Measurements from ENCODE around the gene DAPK3.

Gene DAPK3

GRCh38 chr19:3985643-3986259 lies 14.9 kb upstream of the DAPK3 start:
- Histone ChIP-seq H3K36me3 (replicated peaks; ENCODE audit: low read depth, low read length) (peaks cover 44% of the 10 kb centered on the region), H3K79me2 (ENCODE audit: low read length) (peaks cover 49% of the 10 kb centered on the region), H3K4me1 (ENCODE audit: low read length) (peaks cover 33% of the 10 kb centered on the region), H4K20me1 (ENCODE audit: insufficient read depth, low read length) (peaks cover 44% of the 10 kb centered on the region), H3K9ac (ENCODE audit: low read length) (peak overlapping the region; percentile 63), H2AFZ (ENCODE audit: low read depth, low read length) (peak overlapping the region; percentile 93), H3K9me3 (ENCODE audit: insufficient read depth, low read length) (no peaks in the 10 kb centered on the region), H3K4me2 (ENCODE audit: low read length) (peak overlapping the region; percentile 98), H3K4me3 (ENCODE audit: low read length) (peak overlapping the region; percentile 90), H3K27me3 (ENCODE audit: low read depth, low read length) (no peaks in the 10 kb centered on the region), H3K27ac (ENCODE audit: low read length) (peak overlapping the region; percentile 82)
- no peak for TF ChIP-seq CTCF (IDR thresholded peaks at IDR 0.05; ENCODE audit: low read depth, low read length)
- no peak for TF ChIP-seq EZH2phosphoT487 (IDR thresholded peaks at IDR 0.05; ENCODE audit: low read depth)

- Histone ChIP-seq H3K27me3 (ENCODE audit: low read depth, low read length) (no peaks in the 10 kb centered on the region), H4K20me1 (ENCODE audit: insufficient read depth, low read length) (peaks cover 51% of the 10 kb centered on the region), H3K4me3 (ENCODE audit: low read length) (peak within 1 kb of the TSS; percentile 90), H3K9me3 (ENCODE audit: insufficient read depth, low read length) (no peaks in the 10 kb centered on the region), H3K79me2 (ENCODE audit: low read length) (peaks cover 56% of the 10 kb centered on the region), H3K4me1 (ENCODE audit: low read length) (peaks cover 33% of the 10 kb centered on the region), H3K4me2 (ENCODE audit: low read length) (peak within 1 kb of the TSS; percentile 98), H2AFZ (ENCODE audit: low read depth, low read length) (peak within 1 kb of the TSS; percentile 93), H3K9ac (ENCODE audit: low read length) (peak within 1 kb of the TSS; percentile 95), H3K36me3 (replicated peaks; ENCODE audit: low read depth, low read length) (peaks cover 50% of the 10 kb centered on the region), H3K27ac (ENCODE audit: low read length) (peak within 1 kb of the TSS; percentile 82)
- TF ChIP-seq EZH2phosphoT487 (IDR thresholded peaks at IDR 0.05; ENCODE audit: low read depth) = no peak
- no peak for TF ChIP-seq CTCF (IDR thresholded peaks at IDR 0.05; ENCODE audit: low read depth, low read length)
Measured at GRCh38 chr19:3984908-3985642, 14.2 kb upstream of the DAPK3 start, which contains the start of gene EEF2. EEF2 (minus strand) TSS chr19:3985463; CDS start chr19:3985380, 83 bp downstream.

DNA sequence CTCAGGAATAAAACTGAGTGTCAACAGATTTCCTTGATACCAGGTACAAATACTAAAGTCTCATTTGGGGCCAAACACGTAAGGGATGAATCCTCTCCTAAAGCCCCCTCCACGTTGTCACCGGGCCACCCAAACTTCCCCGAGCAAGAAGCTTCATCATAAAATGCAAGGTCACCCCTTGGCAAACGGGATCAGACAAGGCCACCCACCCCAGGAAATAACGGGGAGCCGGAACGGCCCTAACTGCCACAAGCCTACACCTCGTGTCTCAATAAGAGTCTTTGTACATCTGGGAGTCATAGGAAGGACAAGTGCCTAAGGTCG lies 13.6 kb upstream of the DAPK3 start:
- Histone ChIP-seq H3K36me3 (replicated peaks; ENCODE audit: low read depth, low read length) (peaks cover 56% of the 10 kb centered on the region), H3K27ac (ENCODE audit: low read length) (peak overlapping the region; percentile 76), H3K4me2 (ENCODE audit: low read length) (peak overlapping the region; percentile 95), H2AFZ (ENCODE audit: low read depth, low read length) (no peak overlapping the region), H3K9ac (ENCODE audit: low read length) (peak overlapping the region; percentile 95), H3K79me2 (ENCODE audit: low read length) (peaks cover 61% of the 10 kb centered on the region), H3K4me3 (ENCODE audit: low read length) (peak overlapping the region; percentile 90), H4K20me1 (ENCODE audit: insufficient read depth, low read length) (peaks cover 56% of the 10 kb centered on the region), H3K4me1 (ENCODE audit: low read length) (peaks cover 31% of the 10 kb centered on the region), H3K9me3 (ENCODE audit: insufficient read depth, low read length) (no peaks in the 10 kb centered on the region), H3K27me3 (ENCODE audit: low read depth, low read length) (no peaks in the 10 kb centered on the region)
- TF ChIP-seq CTCF (IDR thresholded peaks at IDR 0.05; ENCODE audit: low read depth, low read length) (no peak), EZH2phosphoT487 (IDR thresholded peaks at IDR 0.05; ENCODE audit: low read depth) (no peak)

GRCh38 chr19:3983936-3984583 lies 13.2 kb upstream of the DAPK3 start:
- Histone ChIP-seq H3K4me1 (ENCODE audit: low read length) (peaks cover 26% of the 10 kb centered on the region), H3K9me3 (ENCODE audit: insufficient read depth, low read length) (no peaks in the 10 kb centered on the region), H3K27ac (ENCODE audit: low read length) (peak overlapping the region; percentile 76), H3K79me2 (ENCODE audit: low read length) (peaks cover 66% of the 10 kb centered on the region), H3K9ac (ENCODE audit: low read length) (peak overlapping the region; percentile 95), H3K4me3 (ENCODE audit: low read length) (peak overlapping the region; percentile 90), H4K20me1 (ENCODE audit: insufficient read depth, low read length) (peaks cover 61% of the 10 kb centered on the region), H3K36me3 (replicated peaks; ENCODE audit: low read depth, low read length) (peaks cover 61% of the 10 kb centered on the region), H3K4me2 (ENCODE audit: low read length) (peak overlapping the region; percentile 95), H2AFZ (ENCODE audit: low read depth, low read length) (no peak overlapping the region), H3K27me3 (ENCODE audit: low read depth, low read length) (no peaks in the 10 kb centered on the region)
- TF ChIP-seq EZH2phosphoT487 (IDR thresholded peaks at IDR 0.05; ENCODE audit: low read depth) (no peak), CTCF (IDR thresholded peaks at IDR 0.05; ENCODE audit: low read depth, low read length) (no peak)
